HG03432 (cell line): ENCODE measurements around the gene PCDHGB4.
"Not testable (repeated sequence)": the region's sequence is repeated elsewhere in the genome, so short reads cannot be mapped to it uniquely, and the experiment has no call there.

ENCODE experiments used
- ATAC-seq: cut with Tn5 transposase; IDR thresholded peaks from one replicate; pipeline ENCODE4 v1.9.1; 2021; ENCODE audit warnings: mild to moderate bottlenecking, moderate library complexity; ENCODE audit not compliant: unreplicated experiment

Gene PCDHGB4

GRCh38 chr5:141422742-141423291 is 35.3 kb downstream of the PCDHGB4 start:
- no peak for ATAC-seq

- ATAC-seq = no peak
Observed at GRCh38 chr5:141427783-141428426, 40.4 kb downstream of the PCDHGB4 start.

DNA sequence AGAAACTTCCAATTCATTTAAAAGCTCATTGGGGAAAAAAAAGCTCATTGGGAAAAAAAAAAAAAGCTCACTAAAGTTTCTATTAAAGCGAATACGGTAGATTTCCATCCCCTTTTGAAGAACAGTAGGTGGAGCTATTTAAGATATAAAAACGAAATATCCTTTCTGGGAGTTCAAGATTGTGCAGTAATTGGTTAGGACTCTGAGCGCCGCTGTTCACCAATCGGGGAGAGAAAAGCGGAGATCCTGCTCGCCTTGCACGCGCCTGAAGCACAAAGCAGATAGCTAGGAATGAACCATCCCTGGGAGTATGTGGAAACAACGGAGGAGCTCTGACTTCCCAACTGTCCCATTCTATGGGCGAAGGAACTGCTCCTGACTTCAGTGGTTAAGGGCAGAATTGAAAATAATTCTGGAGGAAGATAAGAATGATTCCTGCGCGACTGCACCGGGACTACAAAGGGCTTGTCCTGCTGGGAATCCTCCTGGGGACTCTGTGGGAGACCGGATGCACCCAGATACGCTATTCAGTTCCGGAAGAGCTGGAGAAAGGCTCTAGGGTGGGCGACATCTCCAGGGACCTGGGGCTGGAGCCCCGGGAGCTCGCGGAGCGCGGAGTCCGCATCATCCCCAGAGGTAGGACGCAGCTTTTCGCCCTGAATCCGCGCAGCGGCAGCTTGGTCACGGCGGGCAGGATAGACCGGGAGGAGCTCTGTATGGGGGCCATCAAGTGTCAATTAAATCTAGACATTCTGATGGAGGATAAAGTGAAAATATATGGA is 43.0 kb downstream of the PCDHGB4 start, which contains the start of gene PCDHGA12:
TSS of gene PCDHGA12 (plus strand) at position 176 of the 782 bp plus-strand sequence. CDS start at position 429, 253 bp downstream.
- peak; percentile 85 for ATAC-seq

DNA sequence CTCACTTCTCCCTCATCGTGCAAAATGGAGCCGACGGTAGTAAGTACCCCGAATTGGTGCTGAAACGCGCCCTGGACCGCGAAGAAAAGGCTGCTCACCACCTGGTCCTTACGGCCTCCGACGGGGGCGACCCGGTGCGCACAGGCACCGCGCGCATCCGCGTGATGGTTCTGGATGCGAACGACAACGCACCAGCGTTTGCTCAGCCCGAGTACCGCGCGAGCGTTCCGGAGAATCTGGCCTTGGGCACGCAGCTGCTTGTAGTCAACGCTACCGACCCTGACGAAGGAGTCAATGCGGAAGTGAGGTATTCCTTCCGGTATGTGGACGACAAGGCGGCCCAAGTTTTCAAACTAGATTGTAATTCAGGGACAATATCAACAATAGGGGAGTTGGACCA is 43.8 kb downstream of the PCDHGB4 start:
- peak; percentile 72 for ATAC-seq

DNA sequence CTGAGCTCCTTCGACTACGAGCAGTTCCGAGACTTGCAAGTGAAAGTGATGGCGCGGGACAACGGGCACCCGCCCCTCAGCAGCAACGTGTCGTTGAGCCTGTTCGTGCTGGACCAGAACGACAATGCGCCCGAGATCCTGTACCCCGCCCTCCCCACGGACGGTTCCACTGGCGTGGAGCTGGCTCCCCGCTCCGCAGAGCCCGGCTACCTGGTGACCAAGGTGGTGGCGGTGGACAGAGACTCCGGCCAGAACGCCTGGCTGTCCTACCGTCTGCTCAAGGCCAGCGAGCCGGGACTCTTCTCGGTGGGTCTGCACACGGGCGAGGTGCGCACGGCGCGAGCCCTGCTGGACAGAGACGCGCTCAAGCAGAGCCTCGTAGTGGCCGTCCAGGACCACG is 44.8 kb downstream of the PCDHGB4 start:
- ATAC-seq = not testable (repeated sequence)

GRCh38 chr5:141432726-141433125 is 45.2 kb downstream of the PCDHGB4 start:
- not testable (repeated sequence) for ATAC-seq

- no peak for ATAC-seq
Observed at GRCh38 chr5:141434006-141434405, 46.5 kb downstream of the PCDHGB4 start.

GRCh38 chr5:141437221-141437620 is 49.7 kb downstream of the PCDHGB4 start:
- no peak for ATAC-seq

GRCh38 chr5:141439411-141440141 is 52.1 kb downstream of the PCDHGB4 start:
- ATAC-seq = no peak
